DND-41 (cell line): Measurements from ENCODE around the gene SMAD1.

Experiments
- ATAC-seq: fragments of 200-7000 bp; cut with Tn5 transposase; 3 replicates; pipeline ENCODE4 v1.9.1; 2021; ENCODE audit warnings: low read depth; ENCODE audit not compliant: insufficient read depth
- DNase-seq: peaks from one replicate; pipeline ENCODE4 v3.0.0-alpha.2; 2020
- H2AFZ ChIP-seq: 2 replicates; pipeline ENCODE4 v1.6.0; 2012; ENCODE audit warnings: low read depth, low read length
- H3K27ac ChIP-seq: 2 replicates; pipeline ENCODE4 v1.5.1; 2012; ENCODE audit warnings: low read length, inconsistent platforms
- H3K27me3 ChIP-seq: fragments of 200-600 bp; sonication (generic); 2 replicates; pipeline ENCODE4 v1.6.0; 2012; ENCODE audit warnings: low read length, mild to moderate bottlenecking, inconsistent platforms; ENCODE audit not compliant: insufficient read depth, poor library complexity
- H3K36me3 ChIP-seq: 2 replicates; pipeline ENCODE4 v1.5.1; 2012; ENCODE audit warnings: low read length, inconsistent platforms; ENCODE audit not compliant: insufficient read depth
- H3K4me1 ChIP-seq: 2 replicates; pipeline ENCODE4 v1.5.1; 2012; ENCODE audit warnings: mild to moderate bottlenecking, low read length; ENCODE audit not compliant: insufficient read depth
- H3K4me2 ChIP-seq: 2 replicates; pipeline ENCODE4 v1.6.0; 2012; ENCODE audit warnings: mild to moderate bottlenecking, moderate library complexity, low read length, inconsistent platforms; ENCODE audit not compliant: insufficient read depth
- H3K4me3 ChIP-seq, 2 experiments: fragments of 200-600 bp in 1 of 2; shearing (Covaris generic) in 1 of 2; 2 replicates each; pipeline ENCODE4 v1.5.1; 2012 to 2016; ENCODE audit warnings: inconsistent platforms in 2 of 2, low read length in 2 of 2, mild to moderate bottlenecking in 2 of 2, low read depth in 1 of 2, moderate library complexity in 1 of 2
- H3K79me2 ChIP-seq: 2 replicates; pipeline ENCODE4 v1.6.0; 2012; ENCODE audit warnings: low read length, inconsistent platforms; ENCODE audit not compliant: insufficient read depth
- H3K9ac ChIP-seq: 2 replicates; pipeline ENCODE4 v1.6.0; 2012; ENCODE audit warnings: low read depth, mild to moderate bottlenecking, inconsistent platforms, low read length, moderate library complexity
- H3K9me3 ChIP-seq: 2 replicates; pipeline ENCODE4 v1.5.1; 2012; ENCODE audit warnings: low read length, moderate library complexity, mild to moderate bottlenecking, inconsistent platforms; ENCODE audit not compliant: insufficient read depth, severe bottlenecking
- H4K20me1 ChIP-seq: 2 replicates; pipeline ENCODE4 v1.6.0; 2012; ENCODE audit warnings: low read length; ENCODE audit not compliant: insufficient read depth
- EZH2 ChIP-seq: IDR thresholded peaks from 3 replicates; pipeline ENCODE4 v1.6.1; 2012; ENCODE audit warnings: borderline replicate concordance, low read depth, mild to moderate bottlenecking, moderate library complexity, low read length, inconsistent platforms; ENCODE audit not compliant: severe bottlenecking
- TF ChIP-seq, protein P1 (sequence below): IDR thresholded peaks from 2 replicates; pipeline ENCODE4 v1.5.1; 2012; ENCODE audit warnings: borderline replicate concordance, low read length, moderate library complexity, mild to moderate bottlenecking; ENCODE audit not compliant: poor library complexity, severe bottlenecking; ENCODE audit errors: extremely low read depth

The SMAD1 gene

DNA sequence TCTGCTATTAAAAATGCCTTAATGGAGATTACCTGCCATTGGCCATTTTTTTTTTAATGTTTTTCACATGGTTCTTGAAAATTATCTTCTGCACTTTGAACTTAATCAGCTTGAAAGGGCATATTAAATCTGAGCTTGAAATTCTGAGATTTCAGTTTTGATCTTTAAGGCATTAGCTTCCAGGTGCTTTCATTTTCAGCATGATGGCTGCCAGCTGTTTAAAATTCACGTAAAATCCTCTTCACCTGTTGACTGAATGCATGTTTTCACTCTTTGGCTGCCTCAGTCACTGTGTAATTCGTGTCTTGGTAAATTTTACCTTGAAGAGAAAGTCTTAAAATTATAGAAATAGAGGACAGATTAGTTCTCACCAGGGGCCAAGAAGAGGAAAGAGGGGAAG, 39.6 kb downstream of the SMAD1 start:
- no peak for ATAC-seq
- no peak for TF ChIP-seq EZH2
- TF ChIP-seq, protein P1, sequence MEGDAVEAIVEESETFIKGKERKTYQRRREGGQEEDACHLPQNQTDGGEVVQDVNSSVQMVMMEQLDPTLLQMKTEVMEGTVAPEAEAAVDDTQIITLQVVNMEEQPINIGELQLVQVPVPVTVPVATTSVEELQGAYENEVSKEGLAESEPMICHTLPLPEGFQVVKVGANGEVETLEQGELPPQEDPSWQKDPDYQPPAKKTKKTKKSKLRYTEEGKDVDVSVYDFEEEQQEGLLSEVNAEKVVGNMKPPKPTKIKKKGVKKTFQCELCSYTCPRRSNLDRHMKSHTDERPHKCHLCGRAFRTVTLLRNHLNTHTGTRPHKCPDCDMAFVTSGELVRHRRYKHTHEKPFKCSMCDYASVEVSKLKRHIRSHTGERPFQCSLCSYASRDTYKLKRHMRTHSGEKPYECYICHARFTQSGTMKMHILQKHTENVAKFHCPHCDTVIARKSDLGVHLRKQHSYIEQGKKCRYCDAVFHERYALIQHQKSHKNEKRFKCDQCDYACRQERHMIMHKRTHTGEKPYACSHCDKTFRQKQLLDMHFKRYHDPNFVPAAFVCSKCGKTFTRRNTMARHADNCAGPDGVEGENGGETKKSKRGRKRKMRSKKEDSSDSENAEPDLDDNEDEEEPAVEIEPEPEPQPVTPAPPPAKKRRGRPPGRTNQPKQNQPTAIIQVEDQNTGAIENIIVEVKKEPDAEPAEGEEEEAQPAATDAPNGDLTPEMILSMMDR = no peak
- H3K4me2 ChIP-seq = no peak overlapping the region
- no peaks in the 10 kb centered on the region for H3K27me3 ChIP-seq
- no peak overlapping the region for H2AFZ ChIP-seq
- no peaks in the 10 kb centered on the region for H3K4me1 ChIP-seq
- H3K9me3 ChIP-seq = no peaks in the 10 kb centered on the region
- no peak overlapping the region for H3K9ac ChIP-seq
- no peaks in the 10 kb centered on the region for H3K36me3 ChIP-seq
- no peaks in the 10 kb centered on the region for H4K20me1 ChIP-seq
- no peak for DNase-seq
- no peak overlapping the region for H3K27ac ChIP-seq
- no peak overlapping the region for H3K4me3 ChIP-seq
- no peaks in the 10 kb centered on the region for H3K79me2 ChIP-seq

DNA sequence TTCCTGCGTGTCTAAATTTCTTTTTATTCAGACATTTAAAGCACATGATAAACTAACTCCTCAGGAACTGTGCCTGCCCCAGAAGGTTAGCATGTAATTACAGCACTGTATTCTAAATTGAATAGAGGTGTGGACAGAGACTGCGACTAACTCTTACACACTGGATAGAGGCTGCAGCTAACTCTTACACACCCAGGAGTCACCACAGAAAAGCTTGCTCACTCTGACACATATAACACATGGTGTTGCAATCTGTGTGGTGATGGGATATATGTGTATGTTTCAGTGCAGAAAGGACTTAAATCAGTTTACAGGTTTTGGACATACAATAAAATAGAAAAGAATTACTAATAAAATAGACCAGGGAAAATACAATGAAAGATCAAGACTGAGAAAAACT, 41.5 kb downstream of the SMAD1 start:
- no peak overlapping the region for H3K4me3 ChIP-seq
- H3K9me3 ChIP-seq = no peaks in the 10 kb centered on the region
- TF ChIP-seq, protein P1 = no peak
- no peak for TF ChIP-seq EZH2
- H3K4me2 ChIP-seq = no peak overlapping the region
- H3K27ac ChIP-seq = no peak overlapping the region
- ATAC-seq = no peak
- no peak overlapping the region for H2AFZ ChIP-seq
- no peak overlapping the region for H3K9ac ChIP-seq
- no peaks in the 10 kb centered on the region for H3K36me3 ChIP-seq
- H3K79me2 ChIP-seq = no peaks in the 10 kb centered on the region
- no peak for DNase-seq
- no peaks in the 10 kb centered on the region for H3K27me3 ChIP-seq
- H4K20me1 ChIP-seq = no peaks in the 10 kb centered on the region
- H3K4me1 ChIP-seq = no peaks in the 10 kb centered on the region

DNA sequence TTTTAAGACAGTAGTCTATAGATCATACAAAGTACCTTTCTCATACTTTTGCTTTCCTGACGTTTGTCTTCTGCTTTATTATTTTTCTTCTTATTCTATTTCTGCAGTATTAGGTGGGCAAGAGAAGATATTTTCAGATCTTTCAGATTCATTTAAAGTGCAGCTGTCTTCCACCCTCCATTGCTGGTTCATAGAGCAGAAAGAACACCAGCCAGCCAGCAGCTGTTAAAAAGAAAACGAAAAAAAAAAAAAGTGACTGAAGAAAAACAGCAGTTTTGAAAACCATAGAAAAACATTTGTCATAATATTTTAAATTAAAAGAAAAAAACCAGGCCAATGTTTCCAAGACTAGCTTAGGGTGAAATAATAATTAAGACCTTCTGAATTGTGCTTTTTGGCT, 42.9 kb downstream of the SMAD1 start:
- Histone ChIP-seq H2AFZ (no peak overlapping the region), H3K9ac (no peak overlapping the region), H3K4me2 (no peak overlapping the region), H3K4me1 (no peaks in the 10 kb centered on the region), H4K20me1 (no peaks in the 10 kb centered on the region), H3K36me3 (no peaks in the 10 kb centered on the region), H3K79me2 (no peaks in the 10 kb centered on the region), H3K4me3 (no peak overlapping the region), H3K27me3 (no peaks in the 10 kb centered on the region), H3K9me3 (no peaks in the 10 kb centered on the region), H3K27ac (no peak overlapping the region)
- no peak for TF ChIP-seq EZH2
- TF ChIP-seq, protein P1 = no peak
- no peak for ATAC-seq
- DNase-seq = no peak

DNA sequence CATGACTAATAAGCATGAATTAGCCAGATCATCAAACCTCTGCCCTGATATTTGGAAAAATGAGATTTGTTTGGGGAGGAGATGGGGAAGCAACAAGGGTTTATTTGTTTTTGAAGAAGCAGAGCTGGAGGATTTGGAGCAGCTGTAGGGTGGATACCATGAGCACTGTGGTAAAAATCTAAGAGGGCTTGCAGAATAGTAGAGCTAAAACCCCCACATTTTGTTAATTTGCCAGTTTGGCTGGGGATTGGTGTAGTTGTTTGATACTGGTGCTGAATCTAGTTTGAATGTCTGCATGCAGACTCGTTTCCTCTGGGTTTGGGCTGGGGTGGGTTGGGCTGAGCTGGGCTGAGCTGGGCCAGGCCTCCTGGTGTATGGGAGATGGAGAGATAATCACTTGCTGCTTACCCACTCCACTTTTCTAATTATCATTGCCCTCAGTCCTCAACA, 43.7 kb downstream of the SMAD1 start:
- Histone ChIP-seq H2AFZ (no peak overlapping the region), H3K79me2 (no peaks in the 10 kb centered on the region), H3K4me2 (no peak overlapping the region), H3K9me3 (no peaks in the 10 kb centered on the region), H3K9ac (no peak overlapping the region), H3K27ac (no peak overlapping the region), H3K27me3 (peaks cover 5% of the 10 kb centered on the region), H3K4me1 (no peaks in the 10 kb centered on the region), H4K20me1 (no peaks in the 10 kb centered on the region), H3K36me3 (no peaks in the 10 kb centered on the region), H3K4me3 (no peak overlapping the region)
- no peak for DNase-seq
- no peak for TF ChIP-seq EZH2
- TF ChIP-seq, protein P1 = no peak
- ATAC-seq = no peak
